Skeletal muscle cell (primary cell): ENCODE results near the gene SLC35D2.
A peak's percentile ranks its signal among the peaks of the same experiment; 100 is the strongest.

Experiments
- DNase-seq: peaks from one replicate; pipeline ENCODE4 v3.0.0-alpha.2; 2010; ENCODE audit warnings: low read depth
- H3K4me3 ChIP-seq: 2 replicates; pipeline ENCODE4 v1.5.1; 2011; ENCODE audit warnings: low read depth, mild to moderate bottlenecking, control low read depth, low read length, moderate library complexity

Gene SLC35D2

GRCh38 chr9:96383165-96383942, at the start of gene SLC35D2:
TSS of gene SLC35D2 (minus strand) at chr9:96383711. CDS start at chr9:96383634, 77 bp downstream.
- DNase-seq: no peak
- H3K4me3 ChIP-seq: peak within 1 kb of the TSS; percentile 64

- no peak overlapping the region for H3K4me3 ChIP-seq
- DNase-seq: no peak
These were observed 46.9 kb upstream of the SLC35D2 start for GRCh38 chr9:96430377-96430776.

GRCh38 chr9:96429732-96430131, 46.2 kb upstream of the SLC35D2 start:
- no peak for DNase-seq
- H3K4me3 ChIP-seq: no peak overlapping the region

GRCh38 chr9:96425500-96426169, 42.1 kb upstream of the SLC35D2 start:
- H3K4me3 ChIP-seq: no peak overlapping the region
- DNase-seq: no peak

GRCh38 chr9:96423985-96424336, 40.5 kb upstream of the SLC35D2 start:
- no peak overlapping the region for H3K4me3 ChIP-seq
- no peak for DNase-seq

- no peak overlapping the region for H3K4me3 ChIP-seq
- DNase-seq: no peak
These were observed 39.9 kb upstream of the SLC35D2 start for GRCh38 chr9:96423322-96423984.

- H3K4me3 ChIP-seq: no peak overlapping the region
- DNase-seq: peak; percentile 80
These were observed 37.1 kb upstream of the SLC35D2 start for GRCh38 chr9:96420468-96421219.

GRCh38 chr9:96419691-96419969, 36.1 kb upstream of the SLC35D2 start:
- peak overlapping the region; percentile 86 for H3K4me3 ChIP-seq
- DNase-seq: no peak

GRCh38 chr9:96418920-96419690, 35.6 kb upstream of the SLC35D2 start:
- peak overlapping the region; percentile 86 for H3K4me3 ChIP-seq
- no peak for DNase-seq

- DNase-seq: peak; percentile 89
- H3K4me3 ChIP-seq: peak within 1 kb of the TSS; percentile 86
These were observed 34.8 kb upstream of the SLC35D2 start, which contains the start of gene ZNF367 for GRCh38 chr9:96418083-96418919. TSS of gene ZNF367 (minus strand) at chr9:96418370. CDS start at chr9:96418032, 338 bp downstream.

- H3K4me3 ChIP-seq: peak overlapping the region; percentile 86
- no peak for DNase-seq
These were observed 34.2 kb upstream of the SLC35D2 start for GRCh38 chr9:96417661-96418082.

- H3K4me3 ChIP-seq: peak overlapping the region; percentile 86
- no peak for DNase-seq
These were observed 33.6 kb upstream of the SLC35D2 start for GRCh38 chr9:96417051-96417586.

- no peak for DNase-seq
- H3K4me3 ChIP-seq: no peak overlapping the region
These were observed 30.1 kb upstream of the SLC35D2 start for GRCh38 chr9:96413302-96414221.

- no peak overlapping the region for H3K4me3 ChIP-seq
- DNase-seq: no peak
These were observed 28.8 kb upstream of the SLC35D2 start for GRCh38 chr9:96412174-96412913.

- DNase-seq: no peak
These were observed 27.8 kb upstream of the SLC35D2 start for GRCh38 chr9:96411129-96411838.

More at GRCh38 chr9:96411129-96411838, 27.8 kb upstream of the SLC35D2 start:
- no peak overlapping the region for H3K4me3 ChIP-seq
